Subcutaneous preadipocyte (primary cell): ENCODE results near the gene CTXND2. TPM values are rescaled to one million over a fixed set of nuclear protein-coding genes. Genes with fewer than 3 reads are reported as not detected.

Source experiments
- total RNA-seq: library from RNA; depleted of rRNA; stranded (reverse); fragments of >200 nt; gene quantifications from 2 replicates; pipeline ENCODE4 v1.2.3, GENCODE V29; 2012

CTXND2 gene
- total RNA-seq: not detected in 2 replicates

GRCh38 chr1:150887018-150887417 lies at the start of gene CTXND2:
CTXND2 (plus strand) TSS chr1:150887136; CDS start chr1:150912315, 25,179 bp downstream.

DNA sequence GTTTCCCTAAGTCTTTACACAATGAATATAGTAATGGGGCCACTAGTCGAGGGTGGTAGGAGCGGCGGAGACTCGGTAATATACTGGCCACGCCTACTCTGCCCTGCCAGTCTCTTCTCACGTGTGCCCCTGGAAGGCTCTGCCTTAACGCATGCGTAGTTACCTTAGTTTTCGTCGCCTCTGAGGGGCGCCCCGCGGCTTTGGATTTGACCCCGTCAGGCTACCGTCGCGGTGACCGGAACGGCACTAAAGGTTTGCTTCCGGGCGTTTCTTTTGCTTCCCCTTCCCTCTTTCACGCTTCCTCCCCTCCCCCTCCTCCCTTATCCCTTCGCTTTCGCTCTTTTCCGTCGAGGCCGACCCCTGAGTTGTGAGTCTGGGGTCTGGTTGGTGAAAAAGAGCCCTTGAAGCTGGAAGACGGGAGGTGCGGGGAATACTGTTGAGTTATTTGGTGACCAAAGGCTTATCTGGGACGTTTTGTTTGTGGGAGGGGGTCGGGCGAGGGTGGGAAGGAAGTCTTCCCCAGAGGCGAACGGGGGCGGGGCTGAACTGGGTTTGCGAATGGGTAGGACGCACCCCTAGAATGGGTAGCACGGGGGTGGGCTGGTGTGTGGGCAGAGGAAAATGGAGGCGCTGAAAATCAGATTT lies 39.3 kb downstream of the CTXND2 start, which contains the start of gene SETDB1:
Gene SETDB1 (plus strand): TSS at position 267 of the 645 bp plus-strand sequence. CDS start 1,352 bp downstream, outside the sequence.

Other genes with a start within 250 kb of the CTXND2 start
- gene GOLPH3L, start 190.0 kb upstream of the CTXND2 start, total RNA-seq: 14.7 and 15.2 TPM in 2 replicates
- under 0.01 TPM in 1 of 2 replicates, not detected in the other for gene HORMAD1, start 166.2 kb upstream of the CTXND2 start, total RNA-seq
- gene CTSS, start 121.4 kb upstream of the CTXND2 start, total RNA-seq: 3.3 and 5.5 TPM in 2 replicates
- 196 and 415 TPM in 2 replicates for gene CTSK, start 78.9 kb upstream of the CTXND2 start, total RNA-seq
- 42.3 and 42.6 TPM in 2 replicates for gene ARNT, start 10.5 kb upstream of the CTXND2 start, total RNA-seq
- 32.7 and 35.8 TPM in 2 replicates for gene SETDB1, start 39.2 kb downstream of the CTXND2 start, total RNA-seq
- 99.6 and 168 TPM in 2 replicates for gene CERS2, start 87.7 kb downstream of the CTXND2 start, total RNA-seq
- 0.20 and 0.37 TPM in 2 replicates for gene ANXA9, start 95.2 kb downstream of the CTXND2 start, total RNA-seq
- gene MINDY1, start 119.8 kb downstream of the CTXND2 start, total RNA-seq: 8.8 and 9.9 TPM in 2 replicates
- gene PRUNE1, start 121.3 kb downstream of the CTXND2 start, total RNA-seq: 5.1 and 5.7 TPM in 2 replicates
- 0.37 and 0.39 TPM in 2 replicates for gene BNIPL, start 149.4 kb downstream of the CTXND2 start, total RNA-seq
- gene C1orf56, start 160.6 kb downstream of the CTXND2 start, total RNA-seq: 2.2 and 2.3 TPM in 2 replicates
- 29.8 and 38.5 TPM in 2 replicates for gene CDC42SE1, start 172.5 kb downstream of the CTXND2 start, total RNA-seq
- gene MLLT11, start 173.3 kb downstream of the CTXND2 start, total RNA-seq: 0.73 and 0.78 TPM in 2 replicates
- gene GABPB2, start 183.6 kb downstream of the CTXND2 start, total RNA-seq: 12.1 and 17.0 TPM in 2 replicates